ENCODE measurements around the gene OTX1.
A peak's percentile ranks its signal among the peaks of the same experiment; 100 is the strongest.
"Not testable (repeated sequence)": the region's sequence is repeated elsewhere in the genome, so short reads cannot be mapped to it uniquely, and the experiment has no call there.

Gene OTX1

GRCh38 chr2:63056107-63057050, 5.7 kb downstream of the OTX1 start:
- in situ Hi-C loops (cut with MboI; ENCODE audit: low pct_unique_long_range_greater_than_20kb, low sequenced_read_pairs): no loop called here
- no peak for DNase-seq

- in situ Hi-C loops (cut with MboI; ENCODE audit: low pct_unique_long_range_greater_than_20kb, low sequenced_read_pairs): no loop called here
Observed at GRCh38 chr2:63057249-63058143, 6.9 kb downstream of the OTX1 start.

GRCh38 chr2:63058144-63058920, 7.7 kb downstream of the OTX1 start:
- in situ Hi-C loops (cut with MboI; ENCODE audit: low pct_unique_long_range_greater_than_20kb, low sequenced_read_pairs): no loop called here
- DNase-seq: no peak

More at GRCh38 chr2:63057249-63058143, 6.9 kb downstream of the OTX1 start:
- DNase-seq: no peak

- in situ Hi-C loops (cut with MboI; ENCODE audit: low pct_unique_long_range_greater_than_20kb, low sequenced_read_pairs): no loop called here
- peak; percentile 34 for DNase-seq
Observed at GRCh38 chr2:63058921-63059792, 8.5 kb downstream of the OTX1 start.

- peak; percentile 66 for DNase-seq
- in situ Hi-C loops (cut with MboI; ENCODE audit: low pct_unique_long_range_greater_than_20kb, low sequenced_read_pairs): no loop called here
Observed at GRCh38 chr2:63059793-63060471, 9.3 kb downstream of the OTX1 start.

- in situ Hi-C loops (cut with MboI; ENCODE audit: low pct_unique_long_range_greater_than_20kb, low sequenced_read_pairs): no loop called here
- DNase-seq: no peak
Observed at GRCh38 chr2:63060472-63060991, 9.9 kb downstream of the OTX1 start.

GRCh38 chr2:63064197-63064596, 13.6 kb downstream of the OTX1 start:
- in situ Hi-C loops (cut with MboI; ENCODE audit: low pct_unique_long_range_greater_than_20kb, low sequenced_read_pairs): no loop called here
- DNase-seq: no peak

GRCh38 chr2:63064661-63065060, 14.0 kb downstream of the OTX1 start:
- in situ Hi-C loops (cut with MboI; ENCODE audit: low pct_unique_long_range_greater_than_20kb, low sequenced_read_pairs): no loop called here
- no peak for DNase-seq

- no peak for DNase-seq
- in situ Hi-C loops (cut with MboI; ENCODE audit: low pct_unique_long_range_greater_than_20kb, low sequenced_read_pairs): no loop called here
Observed at GRCh38 chr2:63066265-63066664, 15.6 kb downstream of the OTX1 start.

GRCh38 chr2:63066838-63067237, 16.2 kb downstream of the OTX1 start:
- DNase-seq: no peak
- in situ Hi-C loops (cut with MboI; ENCODE audit: low pct_unique_long_range_greater_than_20kb, low sequenced_read_pairs): no loop called here

- DNase-seq: no peak
- in situ Hi-C loops (cut with MboI; ENCODE audit: low pct_unique_long_range_greater_than_20kb, low sequenced_read_pairs): no loop called here
Observed at GRCh38 chr2:63071664-63072063, 21.0 kb downstream of the OTX1 start.

GRCh38 chr2:63073994-63074393, 23.4 kb downstream of the OTX1 start:
- no peak for DNase-seq
- in situ Hi-C loops (cut with MboI; ENCODE audit: low pct_unique_long_range_greater_than_20kb, low sequenced_read_pairs): no loop called here

- DNase-seq; in situ Hi-C loops (cut with MboI; ENCODE audit: low pct_unique_long_range_greater_than_20kb, low sequenced_read_pairs): not testable (repeated sequence)
Observed at GRCh38 chr2:63074399-63074798, 23.8 kb downstream of the OTX1 start.

GRCh38 chr2:63078852-63079606, 28.4 kb downstream of the OTX1 start:
- DNase-seq: peak; percentile 65
- in situ Hi-C loops (cut with MboI; ENCODE audit: low pct_unique_long_range_greater_than_20kb, low sequenced_read_pairs): no loop called here

GRCh38 chr2:63081404-63081803, 30.8 kb downstream of the OTX1 start:
- DNase-seq: no peak

GRCh38 chr2:63086687-63087086, 36.1 kb downstream of the OTX1 start:
- in situ Hi-C loops (cut with MboI; ENCODE audit: low pct_unique_long_range_greater_than_20kb, low sequenced_read_pairs): no loop called here
- no peak for DNase-seq

More at GRCh38 chr2:63081404-63081803, 30.8 kb downstream of the OTX1 start:
- in situ Hi-C loops (cut with MboI; ENCODE audit: low pct_unique_long_range_greater_than_20kb, low sequenced_read_pairs): no loop called here

- DNase-seq: no peak
- in situ Hi-C loops (cut with MboI; ENCODE audit: low pct_unique_long_range_greater_than_20kb, low sequenced_read_pairs): no loop called here
Observed at GRCh38 chr2:63092401-63092800, 41.8 kb downstream of the OTX1 start.

Data from KBM-7 (cell line).